ENCODE results near the gene ZNF302.

The ZNF302 gene

DNA sequence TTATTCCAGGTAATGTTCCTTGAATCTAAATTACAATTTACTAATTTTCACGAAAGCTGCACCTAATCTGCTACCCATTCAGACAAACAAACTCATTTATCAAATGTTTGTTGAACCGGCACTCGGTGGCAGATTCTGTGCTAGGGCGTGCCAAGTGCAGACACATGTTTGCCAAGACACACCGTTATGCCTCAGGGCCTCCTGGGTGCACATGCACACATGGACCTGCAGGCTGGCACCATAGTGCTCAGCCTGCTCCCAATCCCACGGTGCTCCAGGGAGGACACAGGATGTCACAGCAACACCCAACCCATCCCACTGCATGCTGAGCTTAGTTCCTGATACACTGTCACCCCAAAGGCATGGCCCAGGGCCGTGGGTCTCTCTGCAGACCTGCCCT, 8.2 kb upstream of the ZNF302 start:
- no peak overlapping the region for H3K4me3 ChIP-seq (ENCODE audit: low read depth, low read length)
- TF ChIP-seq MYC (IDR thresholded peaks at IDR 0.05; ENCODE audit: low read depth, low read length) (no peak), CTCF (IDR thresholded peaks at IDR 0.05; ENCODE audit: low read depth, low read length) (no peak)
- TF ChIP-seq, protein P1, sequence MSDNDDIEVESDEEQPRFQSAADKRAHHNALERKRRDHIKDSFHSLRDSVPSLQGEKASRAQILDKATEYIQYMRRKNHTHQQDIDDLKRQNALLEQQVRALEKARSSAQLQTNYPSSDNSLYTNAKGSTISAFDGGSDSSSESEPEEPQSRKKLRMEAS (IDR thresholded peaks at IDR 0.05; ENCODE audit: low read depth, low read length): no peak
- no peak for DNase-seq (ENCODE audit: low read depth)

DNA sequence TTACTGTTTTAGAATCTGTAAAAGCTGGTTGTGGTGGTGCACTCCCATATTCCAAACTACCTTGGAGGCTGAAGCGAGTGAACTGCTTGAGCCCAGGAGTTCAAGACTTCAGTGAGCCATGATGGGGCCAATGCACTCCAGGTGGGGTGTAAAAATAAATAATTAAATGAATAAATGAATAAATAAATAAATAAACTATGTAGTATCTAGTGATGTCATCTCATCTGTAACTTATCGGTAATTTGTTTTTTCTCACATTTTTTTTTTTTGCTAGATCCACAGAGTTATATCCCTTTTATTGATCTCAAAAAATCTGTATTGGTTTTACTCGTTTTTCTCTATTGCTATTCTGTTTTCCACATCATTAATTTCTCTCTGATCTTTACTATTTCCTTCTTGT, 5.5 kb upstream of the ZNF302 start:
- DNase-seq (ENCODE audit: low read depth): no peak

GRCh38 chr19:34673590-34673989, 3.9 kb upstream of the ZNF302 start:
- H3K4me3 ChIP-seq (ENCODE audit: low read depth, low read length): no peak overlapping the region
- DNase-seq (ENCODE audit: low read depth): no peak
- TF ChIP-seq MYC (IDR thresholded peaks at IDR 0.05; ENCODE audit: low read depth, low read length) (no peak), POLR2A (IDR thresholded peaks at IDR 0.05; ENCODE audit: extremely low read depth, insufficient read length) (no peak), CTCF (IDR thresholded peaks at IDR 0.05; ENCODE audit: low read depth, low read length) (no peak)
- TF ChIP-seq, protein P1 (IDR thresholded peaks at IDR 0.05; ENCODE audit: low read depth, low read length): no peak

More for the DNA sequence above, 5.5 kb upstream of the ZNF302 start:
- H3K4me3 ChIP-seq (ENCODE audit: low read depth, low read length): no peak overlapping the region
- TF ChIP-seq POLR2A (IDR thresholded peaks at IDR 0.05; ENCODE audit: extremely low read depth, insufficient read length) (no peak), CTCF (IDR thresholded peaks at IDR 0.05; ENCODE audit: low read depth, low read length) (no peak), MYC (IDR thresholded peaks at IDR 0.05; ENCODE audit: low read depth, low read length) (no peak)
- TF ChIP-seq, protein P1 (IDR thresholded peaks at IDR 0.05; ENCODE audit: low read depth, low read length): no peak

DNA sequence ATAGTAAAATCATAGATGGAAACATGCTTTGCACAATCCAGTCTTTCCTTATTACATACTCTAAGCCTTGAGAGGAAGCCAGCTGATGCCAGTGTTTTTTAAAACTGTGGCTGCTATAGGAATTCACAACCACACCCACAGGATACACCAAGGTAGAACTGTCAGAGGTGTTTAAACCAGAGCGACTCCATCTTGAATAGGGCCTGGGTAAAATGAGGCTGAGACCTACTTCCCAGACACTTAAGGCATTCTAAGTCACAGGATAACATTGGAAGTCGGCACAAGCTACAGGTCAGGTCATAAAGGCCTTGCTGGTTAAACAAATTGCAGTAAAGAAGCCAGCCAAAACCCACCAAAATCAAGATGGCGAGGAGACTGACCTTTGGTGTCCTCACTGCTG, 2.2 kb upstream of the ZNF302 start:
- H3K4me3 ChIP-seq (ENCODE audit: low read depth, low read length): no peak overlapping the region
- TF ChIP-seq MYC (IDR thresholded peaks at IDR 0.05; ENCODE audit: low read depth, low read length): no peak
- TF ChIP-seq, protein P1 (IDR thresholded peaks at IDR 0.05; ENCODE audit: low read depth, low read length): no peak
- no peak for TF ChIP-seq CTCF (IDR thresholded peaks at IDR 0.05; ENCODE audit: low read depth, low read length)
- TF ChIP-seq POLR2A (IDR thresholded peaks at IDR 0.05; ENCODE audit: extremely low read depth, insufficient read length): no peak
- no peak for DNase-seq (ENCODE audit: low read depth)

GRCh38 chr19:34675919-34676318, 1.6 kb upstream of the ZNF302 start:
- TF ChIP-seq MYC (IDR thresholded peaks at IDR 0.05; ENCODE audit: low read depth, low read length) (no peak), POLR2A (IDR thresholded peaks at IDR 0.05; ENCODE audit: extremely low read depth, insufficient read length) (no peak), CTCF (IDR thresholded peaks at IDR 0.05; ENCODE audit: low read depth, low read length) (no peak)
- TF ChIP-seq, protein P1 (IDR thresholded peaks at IDR 0.05; ENCODE audit: low read depth, low read length): no peak
- H3K4me3 ChIP-seq (ENCODE audit: low read depth, low read length): no peak overlapping the region
- DNase-seq (ENCODE audit: low read depth): no peak
